G401 (cell line): ENCODE data around the gene TOX2. TPM values are rescaled to one million over a fixed set of nuclear protein-coding genes. Genes with fewer than 3 reads are reported as not detected.

Experiments used
- DNase-seq: peaks from one replicate; pipeline ENCODE4 v3.0.0-alpha.2; 2015; ENCODE audit warnings: low spot score
- in situ Hi-C: cut with HindIII; loops from 2 replicates; pipeline ENCODE4 v1.10.0; 2016; ENCODE audit warnings: low sequenced_read_pairs, mixed read lengths
- total RNA-seq: library from RNA; depleted of rRNA; stranded (reverse); fragments of >200 nt; shearing (Covaris generic); gene quantifications from 2 replicates; pipeline ENCODE4 v1.2.3, GENCODE V29; 2014

Gene TOX2
- total RNA-seq, 1 experiment from 2014 or later: not detected

DNA sequence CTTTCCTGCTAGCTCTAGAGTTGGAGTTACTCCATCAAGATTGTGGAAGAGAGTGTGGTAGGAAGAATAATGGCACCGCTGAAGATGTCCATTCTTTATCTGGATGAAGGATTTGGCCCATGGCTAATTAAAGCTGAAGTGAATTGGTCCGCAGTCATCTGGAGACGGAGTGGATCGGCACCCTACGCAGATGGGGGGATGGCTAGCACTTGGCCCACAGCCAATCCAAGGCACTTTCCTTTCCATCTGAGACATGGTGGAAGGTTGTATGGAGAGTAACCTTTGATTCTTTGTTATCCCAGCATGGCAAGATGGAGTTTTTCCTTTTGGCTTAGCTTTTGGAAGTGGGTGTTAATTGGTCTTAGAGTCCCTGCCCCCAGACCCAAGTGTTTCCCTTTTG, 184.0 kb downstream of the TOX2 start:
- in situ Hi-C loops: no loop called here
- DNase-seq: no peak

DNA sequence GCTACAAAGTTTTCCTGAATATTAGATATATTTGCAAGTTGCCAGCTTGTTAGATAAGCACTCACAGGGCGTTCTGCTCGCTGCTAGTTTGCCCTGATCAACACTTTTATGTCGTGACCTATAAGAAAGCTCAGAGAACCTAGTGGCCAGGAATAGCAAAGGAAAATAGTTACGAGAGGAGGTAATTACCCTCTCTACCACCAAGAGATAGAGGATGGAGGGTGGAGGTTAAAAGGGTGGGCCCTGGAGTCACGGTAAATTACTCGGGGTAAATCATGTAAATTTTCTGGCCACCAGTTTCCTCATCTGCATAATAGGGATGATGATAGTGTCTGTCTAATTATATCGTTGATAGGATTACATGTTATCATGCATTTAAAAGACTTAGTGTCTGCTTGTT, 185.2 kb downstream of the TOX2 start:
- DNase-seq: no peak
- in situ Hi-C loops: no loop called here

DNA sequence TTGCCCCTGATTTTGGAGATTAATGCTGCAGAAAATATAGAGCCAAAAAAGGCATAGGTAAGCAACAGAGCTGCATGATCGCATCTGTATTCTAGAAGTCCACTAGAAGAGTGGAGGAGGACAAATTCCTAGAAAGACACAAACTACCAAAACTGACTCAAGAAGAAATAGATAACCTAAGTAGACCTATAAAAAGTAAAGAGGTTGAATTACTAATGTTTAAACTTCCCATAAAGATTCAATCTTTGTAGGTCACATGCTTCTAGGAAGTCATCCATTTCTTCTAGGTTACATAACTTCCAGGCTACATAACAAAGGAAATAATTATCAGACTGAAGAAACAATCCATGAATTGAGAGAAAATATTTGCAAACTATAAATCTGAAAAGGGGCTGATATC, 187.9 kb downstream of the TOX2 start:
- in situ Hi-C loops: no loop called here
- DNase-seq: no peak

DNA sequence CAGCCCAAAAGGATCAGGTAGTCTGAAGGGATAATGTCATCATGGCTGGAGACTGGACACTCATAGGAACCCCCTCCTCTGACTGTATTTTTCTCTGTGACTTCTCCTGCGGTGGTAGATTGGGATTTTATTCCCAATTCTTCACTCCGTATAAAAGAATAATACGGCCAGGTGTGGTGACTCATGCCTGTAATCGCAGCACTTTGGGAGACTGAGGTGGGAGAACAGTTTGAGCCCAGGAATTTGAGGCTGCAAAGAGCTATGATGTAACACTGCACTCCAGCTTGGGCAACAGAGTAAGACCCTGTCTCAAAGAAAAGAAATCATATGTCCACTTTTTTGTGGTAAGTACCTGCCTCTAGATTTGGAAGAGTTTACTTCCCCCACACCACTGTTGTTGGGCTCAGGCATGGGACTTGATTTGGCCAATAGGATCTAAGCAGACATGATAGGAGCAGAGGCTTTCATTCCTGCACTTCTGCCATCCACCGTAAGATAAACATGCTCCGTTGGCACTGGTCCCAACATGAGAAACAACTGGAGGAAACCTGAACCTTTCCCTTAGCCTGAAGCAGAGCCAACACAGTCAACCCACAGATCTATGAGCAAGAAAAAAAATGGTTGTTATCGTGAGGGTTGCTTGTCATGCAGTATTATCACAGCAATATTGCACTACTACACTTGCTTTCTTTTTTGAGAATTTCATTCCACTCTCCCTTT, 190.3 kb downstream of the TOX2 start:
- no peak for DNase-seq
- in situ Hi-C loops: no loop called here

DNA sequence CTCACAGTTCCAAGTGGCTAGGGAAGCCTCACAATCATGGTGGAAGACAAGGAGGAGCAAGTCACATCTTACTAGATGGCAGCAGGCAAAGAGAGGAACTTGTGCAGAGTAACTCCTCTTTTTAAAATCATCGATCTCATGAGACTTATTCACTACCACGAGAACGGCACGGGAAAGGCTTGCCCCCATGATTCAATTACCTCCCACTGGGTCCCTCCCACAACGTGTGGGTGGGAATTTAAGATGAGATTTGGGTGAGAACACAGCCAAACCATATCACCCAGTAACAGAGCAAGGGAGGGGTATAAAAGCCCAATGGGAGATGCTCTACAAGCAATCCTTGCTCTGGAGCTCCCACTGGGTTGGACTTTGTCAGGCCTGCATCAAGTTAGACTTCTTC, 192.0 kb downstream of the TOX2 start:
- in situ Hi-C loops: no loop called here
- no peak for DNase-seq

DNA sequence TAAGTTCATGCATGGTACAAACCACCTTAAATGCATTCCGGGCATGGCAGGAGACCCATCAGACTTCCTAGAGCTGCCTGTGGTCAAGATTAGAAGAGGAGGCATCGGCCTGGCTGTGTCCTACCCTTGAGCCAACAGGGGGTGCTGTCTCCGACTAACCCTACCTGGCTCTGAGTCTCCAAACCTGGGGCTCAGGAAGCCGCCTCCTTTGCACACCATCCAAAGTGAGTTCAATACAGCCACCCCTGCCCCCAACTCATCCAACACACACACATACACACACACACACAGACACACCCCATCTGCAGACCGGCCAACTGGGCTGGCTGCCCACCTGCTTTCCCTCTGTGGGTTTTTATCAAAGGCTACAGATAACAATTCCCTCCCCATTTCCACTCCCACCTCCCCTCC, 195.3 kb downstream of the TOX2 start:
- in situ Hi-C loops: no loop called here
- no peak for DNase-seq

DNA sequence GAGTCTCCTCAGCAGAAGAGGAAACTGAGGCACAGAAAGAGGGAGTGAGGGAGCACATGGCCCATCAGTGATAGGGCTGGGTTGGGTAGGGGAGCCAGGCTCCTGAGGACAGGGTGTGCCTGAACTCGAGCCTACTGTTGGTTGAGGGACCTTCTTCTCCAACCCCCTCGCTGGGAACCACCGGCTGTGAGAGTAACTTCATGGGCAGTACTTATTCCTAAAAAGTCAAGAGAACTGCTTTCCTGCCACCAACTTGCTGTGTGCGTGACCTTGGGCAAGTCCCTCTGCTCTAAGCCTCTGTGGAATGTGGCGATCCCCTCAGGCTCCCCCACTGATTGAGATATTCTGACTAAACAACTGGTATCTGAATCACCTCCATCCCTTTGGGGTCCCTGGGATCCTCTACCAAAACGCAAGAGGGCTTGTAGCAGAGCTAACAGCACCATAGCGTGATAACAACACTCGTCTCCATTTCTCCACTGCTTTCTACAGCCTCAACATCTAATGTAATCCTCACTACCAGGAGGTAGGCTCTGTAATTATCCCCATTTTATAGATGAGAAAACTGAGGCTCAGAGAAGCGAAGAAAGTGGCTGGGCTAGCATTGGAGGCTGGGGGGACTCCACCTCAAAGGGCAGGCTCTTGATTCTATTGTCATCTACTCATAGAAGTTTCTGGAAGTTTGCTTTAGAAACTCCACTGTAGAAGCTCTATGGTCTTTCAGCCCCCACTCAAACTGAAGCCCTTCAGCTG, 196.3 kb downstream of the TOX2 start:
- DNase-seq: no peak
- in situ Hi-C loops: no loop called here

DNA sequence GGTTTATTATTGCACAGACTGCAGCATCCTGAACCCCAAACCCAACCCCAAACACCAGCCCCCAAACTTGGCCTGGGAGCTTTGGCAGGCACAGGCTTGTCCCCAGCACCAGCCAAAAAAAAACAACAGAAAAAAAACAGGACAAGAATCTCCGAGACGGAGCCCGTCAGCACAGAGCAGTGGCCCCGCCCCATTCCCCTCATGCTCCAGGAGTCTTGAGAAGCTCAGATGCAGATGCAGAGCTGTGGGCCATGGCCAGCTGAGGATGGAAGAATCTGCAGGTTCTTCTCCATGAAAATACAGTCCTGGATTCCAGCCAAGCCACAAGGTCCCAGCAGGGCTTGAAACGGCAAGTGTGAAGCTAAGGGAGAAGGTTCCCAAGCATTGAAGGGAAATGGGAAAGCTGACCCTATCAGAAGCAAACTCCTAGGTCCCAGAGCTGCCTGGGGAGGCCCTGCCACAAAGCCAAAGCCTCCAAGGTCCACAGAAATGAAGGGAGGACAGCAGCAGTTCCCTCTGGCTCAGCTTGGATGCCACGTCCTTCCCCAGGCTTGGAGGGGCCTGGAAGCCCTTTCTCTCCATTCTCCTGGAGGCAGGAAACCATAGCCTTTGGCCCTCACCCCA, 197.2 kb downstream of the TOX2 start:
- no peak for DNase-seq

DNA sequence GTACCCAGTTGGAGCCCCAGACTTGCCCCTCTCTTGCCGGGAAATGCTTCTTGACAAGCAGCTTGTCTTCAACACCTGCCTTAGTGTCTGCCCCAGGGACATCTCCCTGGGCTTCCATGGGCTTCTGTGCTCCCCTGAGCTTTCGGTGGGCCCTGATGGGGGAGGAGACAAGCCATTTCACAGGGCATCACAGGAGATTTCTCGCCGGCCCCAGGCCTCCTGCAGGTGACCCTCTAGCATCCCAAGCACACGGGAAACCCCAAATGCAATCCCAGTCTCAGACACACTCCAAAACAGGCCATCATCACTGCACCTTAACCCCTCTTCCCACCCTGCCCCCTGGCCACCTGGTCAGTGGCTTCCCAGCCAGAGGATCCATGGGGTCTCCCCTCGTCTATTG, 197.8 kb downstream of the TOX2 start:
- no peak for DNase-seq
- in situ Hi-C loops: no loop called here

More for the DNA sequence above, 197.2 kb downstream of the TOX2 start:
- in situ Hi-C loops: no loop called here

DNA sequence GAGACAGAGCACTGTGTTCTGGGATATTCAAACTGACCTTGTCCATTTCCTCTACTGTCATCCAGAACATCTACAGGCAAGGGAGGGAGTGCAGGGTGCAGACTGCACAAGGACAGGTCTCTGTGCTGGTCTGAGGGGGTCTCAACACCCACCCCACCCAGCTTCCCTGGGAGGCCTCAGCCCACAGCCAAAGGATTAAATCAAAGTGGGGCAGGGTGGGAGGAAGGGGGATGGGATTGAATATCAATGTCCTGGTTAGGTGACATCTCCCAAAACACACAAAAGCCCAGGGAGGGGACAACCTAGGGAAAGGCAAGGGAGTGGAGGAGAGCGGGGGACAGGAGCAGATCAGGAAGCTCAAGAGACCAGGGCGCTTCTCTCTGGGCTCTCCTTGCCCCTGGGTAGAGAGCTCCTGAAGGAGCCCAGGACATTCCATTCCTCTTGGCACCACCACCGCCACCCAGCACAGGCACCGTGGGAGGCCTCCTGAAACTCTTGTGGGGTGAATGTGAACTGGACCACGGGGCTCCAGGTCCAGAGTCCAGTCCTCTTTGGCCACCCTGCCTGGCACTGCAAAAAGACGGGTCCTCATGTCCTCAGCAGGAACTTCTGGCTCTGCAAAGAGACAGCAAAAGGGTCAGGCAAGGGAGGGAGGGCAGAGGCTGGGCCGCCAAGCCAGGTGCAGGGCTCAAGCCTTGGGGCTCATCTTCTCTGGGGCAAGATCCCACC, 198.4 kb downstream of the TOX2 start:
- in situ Hi-C loops: no loop called here
- no peak for DNase-seq

DNA sequence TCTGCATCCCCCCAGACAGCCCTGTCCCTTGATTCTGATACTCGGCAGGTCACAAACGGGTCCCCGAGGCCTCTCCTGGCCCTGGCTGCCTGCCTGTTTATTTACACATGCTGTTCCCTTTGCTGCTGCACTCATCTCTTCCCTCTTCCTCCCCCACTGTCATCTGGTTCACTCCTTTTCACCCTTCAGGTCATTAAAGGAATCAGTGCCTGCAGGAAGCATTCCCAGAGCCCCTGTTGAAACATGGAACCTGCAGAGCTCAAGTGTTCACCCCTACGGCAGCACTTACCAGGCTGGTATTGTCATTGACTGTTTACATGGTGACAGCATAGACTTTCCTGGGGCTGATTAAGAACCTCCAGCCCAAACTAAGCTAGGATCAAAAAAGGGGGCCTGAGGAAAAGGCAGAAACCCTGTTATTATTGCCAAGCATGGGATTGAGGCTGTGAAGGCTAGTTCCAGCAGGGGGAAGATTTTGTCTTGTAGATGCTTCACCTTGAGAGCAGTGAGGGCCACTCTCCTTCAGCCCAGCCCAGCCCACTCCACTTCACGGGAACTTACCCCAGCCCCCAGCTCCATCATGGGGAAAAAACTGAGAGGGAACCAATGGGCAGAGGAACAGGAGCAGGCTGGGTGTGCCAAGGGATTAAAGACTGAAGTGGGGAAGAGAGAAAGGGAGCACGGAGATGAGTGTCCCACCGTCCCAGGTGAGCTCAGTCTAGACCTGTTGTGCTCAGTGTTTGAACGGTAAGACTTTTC, 199.1 kb downstream of the TOX2 start:
- no peak for DNase-seq
- in situ Hi-C loops: no loop called here

DNA sequence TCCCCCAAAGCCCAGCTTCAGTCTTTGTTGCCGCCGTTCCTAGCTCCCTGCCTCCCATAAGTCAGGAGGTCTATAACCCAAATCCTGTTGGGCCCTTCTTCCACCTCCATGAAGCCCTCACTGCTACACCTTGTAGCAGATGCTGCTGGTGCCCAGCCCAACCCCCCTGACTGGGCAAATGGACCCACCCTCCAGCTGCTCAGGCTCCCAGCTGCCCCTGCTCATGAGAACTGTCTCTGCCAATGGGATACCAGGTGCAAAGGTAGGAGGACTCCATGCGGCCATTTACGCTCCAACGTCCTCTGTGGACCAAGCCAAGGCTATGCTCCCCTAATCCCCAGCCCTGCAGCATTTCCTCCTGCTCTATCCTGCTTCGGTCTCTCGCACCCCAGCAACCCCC, 200.5 kb downstream of the TOX2 start:
- DNase-seq: no peak
- in situ Hi-C loops: no loop called here

DNA sequence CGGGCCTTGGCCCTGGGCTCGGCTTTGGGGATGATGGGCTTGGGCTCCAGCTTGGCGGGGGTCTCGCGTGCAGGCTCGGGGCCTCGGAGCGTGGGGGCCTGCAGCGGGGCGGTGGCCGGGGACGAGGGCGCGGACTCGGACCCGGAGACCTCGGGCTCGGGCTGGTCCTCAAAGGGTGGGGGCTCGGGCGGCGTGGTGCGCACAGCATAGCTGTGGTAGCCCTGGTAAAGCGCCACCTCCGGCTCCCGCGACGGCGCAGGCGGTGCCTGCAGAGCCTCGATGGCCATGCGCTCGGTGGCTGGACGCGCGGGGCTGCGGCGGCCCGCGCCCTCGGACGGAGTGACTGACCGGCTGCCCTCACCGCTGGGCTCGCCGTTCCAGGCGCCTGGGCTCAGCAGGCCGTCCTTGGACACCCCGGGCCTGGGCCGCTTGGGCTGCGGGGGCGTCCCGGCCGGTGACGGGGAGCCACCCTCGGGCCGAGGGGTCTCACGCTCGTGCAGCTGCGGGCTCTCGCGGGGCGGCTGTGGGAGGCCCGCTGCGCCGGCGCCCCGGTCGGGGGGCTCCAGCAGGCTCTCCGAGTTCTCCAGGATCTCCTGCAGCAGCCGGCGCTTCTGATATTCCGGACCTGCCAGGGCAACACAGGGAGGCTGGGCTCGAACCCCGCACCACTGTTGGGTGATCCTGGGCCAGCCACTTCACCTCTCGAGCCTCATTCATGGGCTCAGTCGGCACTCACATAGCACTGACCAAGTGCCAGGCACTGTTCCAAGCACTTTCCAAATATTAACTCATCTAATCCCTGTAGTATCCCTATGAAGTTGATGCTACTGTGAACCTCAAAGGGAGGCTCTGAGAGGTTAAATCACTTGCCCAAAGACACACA, 201.4 kb downstream of the TOX2 start:
- DNase-seq: no peak
- in situ Hi-C loops: no loop called here

DNA sequence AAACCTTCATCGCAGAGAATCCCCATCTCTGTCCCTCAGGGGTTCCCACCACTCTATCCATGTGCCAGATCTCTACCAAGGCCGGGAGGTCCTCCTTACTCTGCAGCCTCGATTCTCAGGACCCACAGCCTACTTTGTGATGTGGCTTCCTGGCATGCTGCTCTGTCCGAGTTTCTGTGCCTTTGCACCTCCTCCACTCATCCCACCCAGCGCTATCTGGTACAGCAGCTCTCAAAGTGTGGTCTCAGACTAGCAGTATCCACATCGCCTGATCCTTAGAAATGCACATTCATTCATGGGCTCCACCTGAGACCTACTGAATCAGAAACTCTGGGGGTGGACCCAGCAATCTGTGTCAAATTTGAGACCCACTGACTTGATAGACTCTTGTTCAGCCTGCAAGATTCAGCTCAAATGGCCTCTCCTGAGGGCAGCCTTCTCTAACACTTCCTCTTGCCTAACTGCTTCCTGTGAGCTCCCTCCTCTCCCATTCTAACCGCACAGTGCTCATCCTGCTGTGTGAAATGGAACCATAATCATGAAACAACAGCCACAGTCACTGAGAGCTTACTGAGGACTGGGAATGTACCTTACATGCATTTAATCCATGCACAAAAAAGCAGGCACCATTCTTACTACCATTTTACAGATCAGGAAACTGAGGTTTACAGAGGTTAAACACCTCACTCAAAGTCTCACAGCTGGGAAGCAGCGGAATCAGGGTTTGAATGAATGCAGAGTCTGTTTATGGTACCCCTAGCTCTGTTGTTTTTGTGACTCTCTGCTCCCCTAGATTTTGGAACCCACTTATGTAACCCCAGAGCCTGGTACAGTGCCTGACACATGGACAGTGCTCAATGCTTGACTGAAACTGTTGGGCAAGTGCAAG, 202.9 kb downstream of the TOX2 start:
- DNase-seq: no peak
- in situ Hi-C loops: no loop called here

DNA sequence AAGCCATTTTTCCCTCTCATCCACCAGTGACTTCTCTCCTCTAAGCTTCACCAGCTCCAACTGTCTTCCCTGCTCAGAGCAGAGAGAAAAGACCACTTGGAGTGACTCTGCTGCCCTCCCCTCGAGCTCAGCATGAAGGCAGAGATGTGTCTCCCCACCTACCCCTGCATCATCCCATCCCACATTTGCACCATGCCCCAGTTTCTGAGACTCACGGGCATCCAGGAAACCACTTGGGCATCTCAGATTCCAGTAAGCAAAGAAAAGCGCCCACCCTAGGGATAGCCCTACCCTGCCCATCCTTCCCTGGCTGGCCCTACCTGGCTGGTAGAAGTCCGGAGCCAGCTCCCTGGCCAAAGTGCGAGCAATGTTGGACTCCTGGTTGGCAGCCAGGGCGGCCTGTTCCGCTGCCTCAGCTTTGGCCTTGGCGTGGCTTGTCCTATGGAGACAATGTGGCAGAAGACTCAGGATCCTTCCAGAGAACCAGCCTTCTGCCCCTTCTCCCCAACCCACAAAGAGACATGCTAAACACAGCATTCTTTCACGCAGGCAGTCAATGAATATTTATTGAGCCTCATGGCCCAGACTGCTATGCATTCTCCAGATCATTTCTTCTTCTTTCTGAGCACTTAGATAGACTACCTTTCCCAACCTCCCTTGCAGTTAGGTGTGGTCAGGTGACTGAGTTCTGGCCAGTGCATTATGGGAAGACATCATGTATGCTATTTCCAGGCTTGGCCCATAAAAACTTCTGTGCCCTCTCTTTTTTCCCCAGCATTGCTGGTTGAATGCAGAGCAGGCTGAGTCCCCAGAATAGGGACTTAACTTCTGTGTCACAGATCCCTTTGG, 203.8 kb downstream of the TOX2 start:
- DNase-seq: no peak
- in situ Hi-C loops: no loop called here
